ENCODE data around the gene PLPP4.

PLPP4 gene

DNA sequence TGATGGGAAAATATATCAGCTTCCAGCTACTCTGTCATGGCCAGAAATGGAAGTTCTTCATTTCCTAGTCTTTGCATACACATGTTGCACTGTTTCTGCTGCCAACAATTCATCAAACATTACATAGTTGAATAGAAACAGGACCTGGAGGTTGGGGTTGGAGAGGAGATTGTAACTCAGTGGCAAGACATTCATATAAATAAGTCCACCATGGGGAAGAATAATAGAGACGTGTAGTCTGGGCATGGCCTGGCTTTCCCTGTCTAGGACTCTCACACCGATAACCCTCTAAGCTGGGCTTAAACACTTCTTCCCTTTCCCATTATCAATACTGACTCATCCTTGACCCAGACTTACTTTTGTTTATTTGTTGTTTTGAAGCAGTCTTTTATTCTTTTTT is 155.7 kb downstream of the PLPP4 start:
- no peak for DNase-seq (ENCODE audit: low read depth)

DNA sequence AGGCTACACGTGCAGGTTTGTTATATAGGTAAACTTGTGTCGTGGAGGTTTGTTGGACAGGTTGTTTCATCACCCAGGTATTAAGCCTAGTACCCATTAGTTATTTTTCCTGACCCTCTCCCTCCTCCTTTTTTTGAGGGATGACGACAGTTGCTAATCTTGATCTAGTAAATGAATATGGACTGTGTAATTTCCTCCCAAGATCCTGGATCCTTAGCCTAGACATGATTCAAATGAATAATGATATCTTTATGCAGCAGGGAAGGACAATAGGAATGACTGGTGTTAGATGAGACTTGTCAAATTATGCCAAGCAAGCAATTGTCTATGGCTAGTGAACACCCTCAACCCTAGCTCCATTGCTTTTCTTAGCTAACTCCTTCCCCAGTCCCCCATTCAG is 156.2 kb downstream of the PLPP4 start:
- no peak for DNase-seq (ENCODE audit: low read depth)

GRCh38 chr10:120614680-120615079 is 157.7 kb downstream of the PLPP4 start:
- DNase-seq (ENCODE audit: low read depth): no peak

DNA sequence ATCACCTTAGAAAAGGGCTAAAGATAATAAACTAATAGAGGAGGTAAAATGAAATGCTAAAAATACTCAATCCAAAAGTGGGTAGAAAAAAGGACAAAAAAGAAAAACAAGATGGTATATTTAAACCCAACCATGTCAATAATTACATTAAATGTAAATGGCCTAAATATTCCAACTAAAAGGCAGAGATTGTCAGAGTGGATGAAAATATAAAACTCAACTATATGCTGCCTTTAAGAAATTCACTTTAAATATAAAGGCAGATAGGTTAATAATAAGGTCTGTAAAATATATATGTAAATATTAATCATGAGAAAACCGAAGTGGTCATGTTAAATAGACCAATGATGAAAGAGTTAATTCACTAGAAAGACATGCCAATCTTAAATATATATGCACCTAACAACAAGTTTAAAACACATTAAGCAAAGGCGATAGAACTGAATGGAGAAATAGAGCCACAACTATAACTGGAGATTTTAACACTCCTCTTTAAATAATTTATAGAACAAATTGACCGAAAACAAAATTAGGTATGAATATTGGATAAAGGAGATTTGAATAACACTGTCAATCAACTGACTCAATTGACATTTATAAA is 159.4 kb downstream of the PLPP4 start:
- no peak for DNase-seq (ENCODE audit: low read depth)

DNA sequence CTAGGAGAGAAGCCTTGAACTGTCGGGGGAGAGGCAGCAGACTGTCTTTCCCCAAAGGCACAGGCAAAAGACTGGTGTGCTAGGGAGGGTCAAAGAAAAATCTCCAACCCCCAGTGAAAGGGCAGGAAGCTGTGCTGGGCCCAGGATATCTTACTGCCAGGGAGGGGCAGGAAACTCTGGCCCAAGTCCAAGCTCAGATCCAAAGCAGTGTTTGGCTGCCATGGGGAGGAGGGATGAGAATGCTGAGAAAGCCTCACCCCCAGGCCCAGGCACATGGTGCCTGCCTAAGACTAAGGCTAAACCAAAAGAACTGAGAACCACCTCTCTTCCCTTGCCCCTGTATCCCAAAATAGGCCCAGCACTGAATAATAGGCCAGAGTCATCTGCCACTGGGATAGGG is 171.2 kb downstream of the PLPP4 start:
- no peak for DNase-seq (ENCODE audit: low read depth)

DNA sequence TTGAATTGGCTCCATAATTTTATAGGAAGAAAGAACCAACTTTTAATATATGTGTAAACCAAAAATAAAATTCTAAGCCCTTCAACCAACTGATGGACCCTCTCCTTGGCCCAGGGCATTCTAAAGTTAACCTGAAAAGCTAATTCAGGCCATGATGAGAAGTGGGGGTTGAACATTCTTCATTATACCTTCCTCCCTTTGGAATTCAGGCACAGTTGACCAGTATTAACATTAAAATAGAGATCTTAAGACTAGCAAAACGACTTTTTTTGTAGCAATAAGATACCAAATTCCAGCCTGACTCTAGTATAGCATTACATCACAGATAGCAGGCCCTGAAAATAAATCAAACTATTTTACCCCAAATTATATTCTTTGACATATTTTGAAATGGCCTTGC is 173.2 kb downstream of the PLPP4 start:
- DNase-seq (ENCODE audit: low read depth): no peak

DNA sequence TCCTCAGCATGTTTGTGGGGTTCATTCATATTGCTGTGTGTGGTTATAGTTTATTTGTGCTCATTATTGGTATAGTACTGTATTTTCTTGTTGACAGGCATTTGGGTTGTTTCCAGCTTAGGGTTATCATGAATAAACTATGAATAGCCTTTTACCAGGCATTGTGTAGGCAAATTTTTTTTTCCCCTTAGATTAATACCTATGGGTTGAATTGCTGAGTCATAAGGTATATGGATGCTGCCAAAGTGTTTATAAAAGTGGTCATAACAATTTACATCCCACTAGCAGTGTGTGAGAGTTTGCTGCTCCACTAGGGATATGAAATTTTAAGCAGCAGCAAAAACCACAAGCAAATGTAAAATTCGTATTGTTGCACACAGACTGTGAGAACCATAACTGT is 175.0 kb downstream of the PLPP4 start:
- DNase-seq (ENCODE audit: low read depth): no peak

GRCh38 chr10:120632942-120633341 is 175.9 kb downstream of the PLPP4 start:
- DNase-seq (ENCODE audit: low read depth): no peak

DNA sequence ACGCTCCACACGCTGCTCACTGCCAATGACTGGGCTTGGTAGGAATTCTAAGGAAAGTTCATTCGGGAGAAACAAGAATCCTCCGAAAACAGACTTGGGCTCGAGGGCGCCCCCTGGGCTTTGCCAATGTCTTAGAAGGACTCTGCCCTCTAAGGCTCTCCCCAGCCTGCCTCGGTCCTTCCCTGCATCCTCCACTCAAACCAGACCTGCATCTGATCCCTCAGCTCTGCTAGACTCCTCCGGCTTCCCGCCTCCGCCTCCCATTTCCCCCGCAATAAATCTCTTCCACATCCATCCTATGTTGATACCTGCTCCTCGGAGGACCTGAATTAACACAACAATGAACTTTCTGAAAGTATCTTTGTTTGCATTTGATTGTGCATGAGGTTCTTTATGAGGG is 177.6 kb downstream of the PLPP4 start:
- no peak for DNase-seq (ENCODE audit: low read depth)

Measured in stimulated activated CD8-positive, alpha-beta memory T cell treated with anti-CD3 and anti-CD28 coated beads, Interleukin-15, amount 100 ng/mL, for 24 hours (primary cell).